SK-N-SH treated with all-trans-retinoic acid at 6 μM for 48 hours (cell line): ENCODE data around the gene SORCS2.

Experiments used
- BACH2 ChIP-seq: fragments of 250-450 bp; sonication (Bioruptor Pico); IDR thresholded peaks from 2 replicates; pipeline ENCODE4 v1.9.0; 2021; ENCODE audit warnings: mild to moderate bottlenecking, borderline replicate concordance
- GLIS3 ChIP-seq: fragments of 250-450 bp; sonication (Bioruptor Pico); IDR thresholded peaks from 2 replicates; pipeline ENCODE4 v1.5.0; 2020; ENCODE audit warnings: mild to moderate bottlenecking, moderate library complexity
- OSR1 ChIP-seq: fragments of 250-450 bp; sonication (Bioruptor Pico); IDR thresholded peaks from 2 replicates; pipeline ENCODE4 v1.8.0; 2022; ENCODE audit warnings: moderate library complexity, mild to moderate bottlenecking, inconsistent platforms
- PATZ1 ChIP-seq: fragments of 250-450 bp; sonication (Bioruptor Pico); IDR thresholded peaks from 2 replicates; pipeline ENCODE4 v1.8.0; 2020; ENCODE audit warnings: mild to moderate bottlenecking, moderate library complexity, borderline replicate concordance
- TSHZ2 ChIP-seq: fragments of 250-450 bp; sonication (Bioruptor Pico); IDR thresholded peaks from 2 replicates; pipeline ENCODE4 v1.5.0; 2020; ENCODE audit warnings: mild to moderate bottlenecking, moderate library complexity
- ZFP3 ChIP-seq: fragments of 250-450 bp; sonication (Bioruptor Pico); IDR thresholded peaks from 2 replicates; pipeline ENCODE4 v1.5.0; 2020; ENCODE audit warnings: mild to moderate bottlenecking, moderate library complexity
- ZFP30 ChIP-seq: fragments of 450-650 bp; formaldehyde crosslinking; IDR thresholded peaks from 2 replicates; pipeline ENCODE4 v1.5.0; 2022; ENCODE audit warnings: mild to moderate bottlenecking, moderate library complexity
- ZNF565 ChIP-seq: fragments of 450-650 bp; formaldehyde crosslinking; conservative IDR thresholded peaks from 2 replicates; pipeline ENCODE4 v1.5.0; 2020; ENCODE audit warnings: low read depth, mild to moderate bottlenecking, moderate library complexity

GRCh38 chr4:7399440-7400234 is 207.3 kb downstream of the SORCS2 start:
- TF ChIP-seq TSHZ2 (CRISPR knock-in tag) (no peak), OSR1 (CRISPR knock-in tag) (no peak), ZFP30 (CRISPR knock-in tag) (no peak), PATZ1 (CRISPR knock-in tag) (no peak), ZFP3 (no peak), BACH2 (CRISPR knock-in tag) (no peak), GLIS3 (CRISPR knock-in tag) (no peak), ZNF565 (no peak)
